SK-N-SH (cell line): ENCODE measurements around the gene CLEC3B.

Source experiments
- ELF1 ChIP-seq: IDR thresholded peaks from 2 replicates; pipeline ENCODE4 v1.4.0; 2012
- EZH2phosphoT487 ChIP-seq: fragments of 200-600 bp; sonication (generic); IDR thresholded peaks from 2 replicates; pipeline ENCODE4 v1.6.1; 2017; ENCODE audit warnings: low read depth, mixed run types, mild to moderate bottlenecking, antibody characterized with exemption, moderate library complexity, borderline replicate concordance
- GABPA ChIP-seq: IDR thresholded peaks from 2 replicates; pipeline ENCODE4 v1.4.0; 2012; ENCODE audit warnings: low read depth, mild to moderate bottlenecking
- GATA2 ChIP-seq: sonication (generic); formaldehyde crosslinking; IDR thresholded peaks from 2 replicates; pipeline ENCODE4 v1.5.0; 2020; ENCODE audit warnings: mild to moderate bottlenecking, missing genetic modification reagents
- JUND ChIP-seq: IDR thresholded peaks from 2 replicates; pipeline ENCODE4 v1.4.0; 2012
- NRF1 ChIP-seq: IDR thresholded peaks from 2 replicates; pipeline ENCODE4 v1.6.1; 2012; ENCODE audit warnings: low read depth, mild to moderate bottlenecking, low read length
- POLR2AphosphoS5 ChIP-seq: IDR thresholded peaks from 2 replicates; pipeline ENCODE4 v1.6.1; 2012; ENCODE audit warnings: low read depth, low read length
- RAD21 ChIP-seq: IDR thresholded peaks from 2 replicates; pipeline ENCODE4 v1.6.1; 2012; ENCODE audit warnings: mild to moderate bottlenecking, low read length
- TF ChIP-seq, protein P1 (sequence below): IDR thresholded peaks from 2 replicates; pipeline ENCODE4 v1.4.0; 2012; ENCODE audit warnings: low read depth, borderline replicate concordance
- TF ChIP-seq, protein P2 (sequence below): fragments of 200-600 bp; sonication (generic); IDR thresholded peaks from 2 replicates; pipeline ENCODE4 v1.6.1; 2017; ENCODE audit warnings: antibody characterized with exemption, mild to moderate bottlenecking, moderate library complexity
- TF ChIP-seq, protein P3 (sequence below): IDR thresholded peaks from 2 replicates; pipeline ENCODE4 v1.6.1; 2012; ENCODE audit warnings: mild to moderate bottlenecking, low read depth, low read length, moderate library complexity
- TF ChIP-seq, protein P4 (sequence below): IDR thresholded peaks from 2 replicates; pipeline ENCODE4 v1.4.0; 2012; ENCODE audit warnings: low read depth
- TF ChIP-seq, protein P5 (sequence below): IDR thresholded peaks from 2 replicates; pipeline ENCODE4 v1.4.0; 2012; ENCODE audit warnings: low read depth, borderline replicate concordance

DNA sequence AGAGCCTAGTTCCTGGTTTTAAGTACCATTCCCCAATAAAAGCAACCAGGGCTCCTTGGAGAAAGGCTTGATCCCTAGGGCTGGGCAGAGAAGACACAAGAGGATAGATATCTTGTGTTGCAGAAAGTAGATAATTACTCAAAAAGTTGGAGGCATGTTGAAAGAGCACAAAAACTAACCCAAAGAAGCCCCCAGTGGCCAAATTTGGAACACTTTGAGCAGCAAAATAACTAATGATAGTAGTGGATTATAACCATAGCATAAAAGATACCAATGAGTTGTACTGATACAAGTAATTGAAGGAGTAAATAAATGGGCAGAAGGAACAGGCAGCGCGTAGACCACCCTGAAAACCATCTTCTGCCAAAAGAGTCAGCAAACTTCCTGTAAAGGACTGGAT lies 38.0 kb upstream of the CLEC3B start:
- no peak for TF ChIP-seq ELF1
- TF ChIP-seq, protein P1, sequence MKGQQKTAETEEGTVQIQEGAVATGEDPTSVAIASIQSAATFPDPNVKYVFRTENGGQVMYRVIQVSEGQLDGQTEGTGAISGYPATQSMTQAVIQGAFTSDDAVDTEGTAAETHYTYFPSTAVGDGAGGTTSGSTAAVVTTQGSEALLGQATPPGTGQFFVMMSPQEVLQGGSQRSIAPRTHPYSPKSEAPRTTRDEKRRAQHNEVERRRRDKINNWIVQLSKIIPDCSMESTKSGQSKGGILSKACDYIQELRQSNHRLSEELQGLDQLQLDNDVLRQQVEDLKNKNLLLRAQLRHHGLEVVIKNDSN, result no peak
- TF ChIP-seq POLR2AphosphoS5, result no peak
- TF ChIP-seq, protein P2, sequence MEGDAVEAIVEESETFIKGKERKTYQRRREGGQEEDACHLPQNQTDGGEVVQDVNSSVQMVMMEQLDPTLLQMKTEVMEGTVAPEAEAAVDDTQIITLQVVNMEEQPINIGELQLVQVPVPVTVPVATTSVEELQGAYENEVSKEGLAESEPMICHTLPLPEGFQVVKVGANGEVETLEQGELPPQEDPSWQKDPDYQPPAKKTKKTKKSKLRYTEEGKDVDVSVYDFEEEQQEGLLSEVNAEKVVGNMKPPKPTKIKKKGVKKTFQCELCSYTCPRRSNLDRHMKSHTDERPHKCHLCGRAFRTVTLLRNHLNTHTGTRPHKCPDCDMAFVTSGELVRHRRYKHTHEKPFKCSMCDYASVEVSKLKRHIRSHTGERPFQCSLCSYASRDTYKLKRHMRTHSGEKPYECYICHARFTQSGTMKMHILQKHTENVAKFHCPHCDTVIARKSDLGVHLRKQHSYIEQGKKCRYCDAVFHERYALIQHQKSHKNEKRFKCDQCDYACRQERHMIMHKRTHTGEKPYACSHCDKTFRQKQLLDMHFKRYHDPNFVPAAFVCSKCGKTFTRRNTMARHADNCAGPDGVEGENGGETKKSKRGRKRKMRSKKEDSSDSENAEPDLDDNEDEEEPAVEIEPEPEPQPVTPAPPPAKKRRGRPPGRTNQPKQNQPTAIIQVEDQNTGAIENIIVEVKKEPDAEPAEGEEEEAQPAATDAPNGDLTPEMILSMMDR, result peak; percentile 61
- no peak for TF ChIP-seq JUND
- no peak for TF ChIP-seq NRF1
- TF ChIP-seq EZH2phosphoT487, result no peak
- no peak for TF ChIP-seq GABPA
- TF ChIP-seq, protein P3, sequence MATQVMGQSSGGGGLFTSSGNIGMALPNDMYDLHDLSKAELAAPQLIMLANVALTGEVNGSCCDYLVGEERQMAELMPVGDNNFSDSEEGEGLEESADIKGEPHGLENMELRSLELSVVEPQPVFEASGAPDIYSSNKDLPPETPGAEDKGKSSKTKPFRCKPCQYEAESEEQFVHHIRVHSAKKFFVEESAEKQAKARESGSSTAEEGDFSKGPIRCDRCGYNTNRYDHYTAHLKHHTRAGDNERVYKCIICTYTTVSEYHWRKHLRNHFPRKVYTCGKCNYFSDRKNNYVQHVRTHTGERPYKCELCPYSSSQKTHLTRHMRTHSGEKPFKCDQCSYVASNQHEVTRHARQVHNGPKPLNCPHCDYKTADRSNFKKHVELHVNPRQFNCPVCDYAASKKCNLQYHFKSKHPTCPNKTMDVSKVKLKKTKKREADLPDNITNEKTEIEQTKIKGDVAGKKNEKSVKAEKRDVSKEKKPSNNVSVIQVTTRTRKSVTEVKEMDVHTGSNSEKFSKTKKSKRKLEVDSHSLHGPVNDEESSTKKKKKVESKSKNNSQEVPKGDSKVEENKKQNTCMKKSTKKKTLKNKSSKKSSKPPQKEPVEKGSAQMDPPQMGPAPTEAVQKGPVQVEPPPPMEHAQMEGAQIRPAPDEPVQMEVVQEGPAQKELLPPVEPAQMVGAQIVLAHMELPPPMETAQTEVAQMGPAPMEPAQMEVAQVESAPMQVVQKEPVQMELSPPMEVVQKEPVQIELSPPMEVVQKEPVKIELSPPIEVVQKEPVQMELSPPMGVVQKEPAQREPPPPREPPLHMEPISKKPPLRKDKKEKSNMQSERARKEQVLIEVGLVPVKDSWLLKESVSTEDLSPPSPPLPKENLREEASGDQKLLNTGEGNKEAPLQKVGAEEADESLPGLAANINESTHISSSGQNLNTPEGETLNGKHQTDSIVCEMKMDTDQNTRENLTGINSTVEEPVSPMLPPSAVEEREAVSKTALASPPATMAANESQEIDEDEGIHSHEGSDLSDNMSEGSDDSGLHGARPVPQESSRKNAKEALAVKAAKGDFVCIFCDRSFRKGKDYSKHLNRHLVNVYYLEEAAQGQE, result no peak
- peak; percentile 22; the same call in 1 of the 2 replicates for TF ChIP-seq RAD21
- TF ChIP-seq GATA2, result no peak
- TF ChIP-seq, protein P4, sequence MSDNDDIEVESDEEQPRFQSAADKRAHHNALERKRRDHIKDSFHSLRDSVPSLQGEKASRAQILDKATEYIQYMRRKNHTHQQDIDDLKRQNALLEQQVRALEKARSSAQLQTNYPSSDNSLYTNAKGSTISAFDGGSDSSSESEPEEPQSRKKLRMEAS, result no peak
- TF ChIP-seq, protein P5, sequence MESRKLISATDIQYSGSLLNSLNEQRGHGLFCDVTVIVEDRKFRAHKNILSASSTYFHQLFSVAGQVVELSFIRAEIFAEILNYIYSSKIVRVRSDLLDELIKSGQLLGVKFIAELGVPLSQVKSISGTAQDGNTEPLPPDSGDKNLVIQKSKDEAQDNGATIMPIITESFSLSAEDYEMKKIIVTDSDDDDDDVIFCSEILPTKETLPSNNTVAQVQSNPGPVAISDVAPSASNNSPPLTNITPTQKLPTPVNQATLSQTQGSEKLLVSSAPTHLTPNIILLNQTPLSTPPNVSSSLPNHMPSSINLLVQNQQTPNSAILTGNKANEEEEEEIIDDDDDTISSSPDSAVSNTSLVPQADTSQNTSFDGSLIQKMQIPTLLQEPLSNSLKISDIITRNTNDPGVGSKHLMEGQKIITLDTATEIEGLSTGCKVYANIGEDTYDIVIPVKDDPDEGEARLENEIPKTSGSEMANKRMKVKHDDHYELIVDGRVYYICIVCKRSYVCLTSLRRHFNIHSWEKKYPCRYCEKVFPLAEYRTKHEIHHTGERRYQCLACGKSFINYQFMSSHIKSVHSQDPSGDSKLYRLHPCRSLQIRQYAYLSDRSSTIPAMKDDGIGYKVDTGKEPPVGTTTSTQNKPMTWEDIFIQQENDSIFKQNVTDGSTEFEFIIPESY, result no peak
